MM.1S (cell line): ENCODE measurements around the gene PITPNM3.
"Not testable (repeated sequence)": the region's sequence is repeated elsewhere in the genome, so short reads cannot be mapped to it uniquely, and the experiment has no call there.

Source experiments
- DNase-seq: peaks from one replicate; pipeline ENCODE4 v3.0.0-alpha.2; 2015
- H2AFZ ChIP-seq: fragments of 300-600 bp; sonication (generic); 2 replicates; pipeline ENCODE4 v1.6.0; 2016; ENCODE audit warnings: antibody characterized with exemption, low read length
- H3F3A ChIP-seq: fragments of 300-600 bp; sonication (generic); 2 replicates; pipeline ENCODE4 v1.6.1; 2016; ENCODE audit warnings: mild to moderate bottlenecking, antibody characterized with exemption, low read length, moderate library complexity, mixed read lengths; ENCODE audit not compliant: insufficient read depth
- H3K27ac ChIP-seq: fragments of 300-600 bp; sonication (generic); 2 replicates; pipeline ENCODE4 v1.5.1; 2016; ENCODE audit warnings: mild to moderate bottlenecking, low read length
- H3K27me3 ChIP-seq: fragments of 300-600 bp; sonication (generic); replicated peaks from 2 replicates; pipeline ENCODE4 v1.6.0; 2016; ENCODE audit warnings: low read length; ENCODE audit not compliant: insufficient read depth
- H3K36me3 ChIP-seq: fragments of 300-600 bp; sonication (generic); replicated peaks from 2 replicates; pipeline ENCODE4 v1.6.1; 2016; ENCODE audit warnings: mild to moderate bottlenecking, low read length, mixed read lengths; ENCODE audit not compliant: insufficient read depth
- H3K4me1 ChIP-seq: fragments of 300-600 bp; sonication (generic); 2 replicates; pipeline ENCODE4 v1.6.1; 2016; ENCODE audit warnings: low read length, mixed read lengths
- H3K4me2 ChIP-seq: fragments of 300-600 bp; sonication (generic); 2 replicates; pipeline ENCODE4 v1.6.0; 2016; ENCODE audit warnings: low read depth, low read length
- H3K4me3 ChIP-seq: fragments of 300-600 bp; sonication (generic); 2 replicates; pipeline ENCODE4 v1.5.1; 2016; ENCODE audit warnings: low read length, mixed read lengths
- H3K79me2 ChIP-seq: fragments of 300-600 bp; sonication (generic); 2 replicates; pipeline ENCODE4 v1.6.1; 2016; ENCODE audit warnings: mixed run types, low read length, mixed read lengths
- H3K9ac ChIP-seq: fragments of 300-600 bp; sonication (generic); 2 replicates; pipeline ENCODE4 v1.6.1; 2016; ENCODE audit warnings: low read length, mixed read lengths
- H3K9me2 ChIP-seq: fragments of 300-600 bp; sonication (generic); replicated peaks from 2 replicates; pipeline ENCODE4 v1.6.1; 2016; ENCODE audit warnings: mild to moderate bottlenecking, low read length, mixed read lengths; ENCODE audit not compliant: insufficient read depth
- H3K9me3 ChIP-seq: fragments of 300-600 bp; sonication (generic); replicated peaks from 2 replicates; pipeline ENCODE4 v1.6.1; 2016; ENCODE audit warnings: mild to moderate bottlenecking, low read length, mixed read lengths; ENCODE audit not compliant: insufficient read depth
- H4K20me1 ChIP-seq: fragments of 300-600 bp; sonication (generic); 2 replicates; pipeline ENCODE4 v1.6.1; 2016; ENCODE audit warnings: mild to moderate bottlenecking, low read length, moderate library complexity, mixed read lengths; ENCODE audit not compliant: insufficient read depth
- CTCF ChIP-seq: fragments of 300-600 bp; sonication (generic); IDR thresholded peaks from 2 replicates; pipeline ENCODE4 v1.5.1; 2016; ENCODE audit warnings: antibody characterized with exemption, low read length, mixed read lengths
- EZH2 ChIP-seq: fragments of 300-600 bp; sonication (generic); optimal IDR thresholded peaks from 2 replicates; pipeline ENCODE3; 2017; ENCODE audit warnings: low read depth, mild to moderate bottlenecking, antibody characterized with exemption, low read length, mixed read lengths
- EZH2phosphoT487 ChIP-seq: fragments of 300-600 bp; sonication (generic); IDR thresholded peaks from 2 replicates; pipeline ENCODE4 v1.6.1; 2018; ENCODE audit warnings: antibody characterized with exemption, low read length

Gene PITPNM3

GRCh38 chr17:6575596-6575988, 19.2 kb upstream of the PITPNM3 start:
- Histone ChIP-seq H3K4me1 (no peaks in the 10 kb centered on the region), H3K36me3 (no peaks in the 10 kb centered on the region), H3K27ac (no peak overlapping the region), H3K27me3 (no peaks in the 10 kb centered on the region), H3K4me3 (no peak overlapping the region), H3K79me2 (no peaks in the 10 kb centered on the region), H3K9ac (no peak overlapping the region), H2AFZ (no peak overlapping the region), H3K4me2 (no peak overlapping the region), H3K9me2 (no peaks in the 10 kb centered on the region), H3K9me3 (no peaks in the 10 kb centered on the region), H3F3A (no peaks in the 10 kb centered on the region), H4K20me1 (no peaks in the 10 kb centered on the region)
- TF ChIP-seq EZH2phosphoT487 (no peak), EZH2 (no peak), CTCF (no peak)
- no peak for DNase-seq

GRCh38 chr17:6574687-6575595, 18.6 kb upstream of the PITPNM3 start:
- no peaks in the 10 kb centered on the region for H3K27me3 ChIP-seq
- H3K9me2 ChIP-seq: no peaks in the 10 kb centered on the region
- H3K9ac ChIP-seq: no peak overlapping the region
- H3F3A ChIP-seq: no peaks in the 10 kb centered on the region
- no peak overlapping the region for H2AFZ ChIP-seq
- no peak overlapping the region for H3K27ac ChIP-seq
- H3K4me1 ChIP-seq: no peaks in the 10 kb centered on the region
- H4K20me1 ChIP-seq: no peaks in the 10 kb centered on the region
- no peak overlapping the region for H3K4me3 ChIP-seq
- H3K9me3 ChIP-seq: no peaks in the 10 kb centered on the region
- H3K4me2 ChIP-seq: no peak overlapping the region
- no peaks in the 10 kb centered on the region for H3K79me2 ChIP-seq
- no peaks in the 10 kb centered on the region for H3K36me3 ChIP-seq
- no peak for DNase-seq
- TF ChIP-seq CTCF (no peak), EZH2phosphoT487 (no peak), EZH2 (no peak)

- DNase-seq: no peak
- no peaks in the 10 kb centered on the region for H3K27me3 ChIP-seq
- H3K4me3 ChIP-seq: no peak overlapping the region
- no peaks in the 10 kb centered on the region for H3K36me3 ChIP-seq
- no peaks in the 10 kb centered on the region for H3K4me1 ChIP-seq
- TF ChIP-seq EZH2phosphoT487 (no peak), CTCF (no peak), EZH2 (no peak)
- H4K20me1 ChIP-seq: no peaks in the 10 kb centered on the region
- no peak overlapping the region for H3K27ac ChIP-seq
- no peaks in the 10 kb centered on the region for H3K9me2 ChIP-seq
- no peaks in the 10 kb centered on the region for H3F3A ChIP-seq
- H3K9me3 ChIP-seq: no peaks in the 10 kb centered on the region
- no peaks in the 10 kb centered on the region for H3K79me2 ChIP-seq
- no peak overlapping the region for H2AFZ ChIP-seq
- H3K4me2 ChIP-seq: no peak overlapping the region
- H3K9ac ChIP-seq: no peak overlapping the region
These were observed 17.8 kb upstream of the PITPNM3 start for GRCh38 chr17:6573982-6574686.

- not testable (repeated sequence) for H3K9ac ChIP-seq, H3K27me3 ChIP-seq, DNase-seq, H3K4me1 ChIP-seq, H3K36me3 ChIP-seq, H3F3A ChIP-seq, H3K4me2 ChIP-seq, H2AFZ ChIP-seq, H3K9me2 ChIP-seq, H3K9me3 ChIP-seq, H4K20me1 ChIP-seq, H3K4me3 ChIP-seq, H3K79me2 ChIP-seq, H3K27ac ChIP-seq
These were observed 17.1 kb upstream of the PITPNM3 start for GRCh38 chr17:6573495-6573894.
